Ectodermal cell (in vitro differentiated cells): ENCODE measurements around the gene PIEZO2.

Experiments
- H3K27ac ChIP-seq: 2 replicates; pipeline ENCODE4 v1.7.0; 2013; ENCODE audit warnings: mild to moderate bottlenecking, low read depth, low read length; ENCODE audit not compliant: insufficient read depth, poor library complexity, severe bottlenecking
- H3K27me3 ChIP-seq: 2 replicates; pipeline ENCODE4 v1.7.0; 2013; ENCODE audit warnings: mild to moderate bottlenecking, low read length; ENCODE audit not compliant: insufficient read depth, control insufficient read depth, poor library complexity, severe bottlenecking
- H3K36me3 ChIP-seq: one replicate; pipeline ENCODE4 v1.7.0; 2013; ENCODE audit warnings: low read length; ENCODE audit not compliant: control insufficient read depth, insufficient read depth
- H3K4me1 ChIP-seq: one replicate; pipeline ENCODE4 v1.7.0; 2013; ENCODE audit warnings: low read length; ENCODE audit not compliant: control insufficient read depth, insufficient read depth
- H3K4me3 ChIP-seq: 2 replicates; pipeline ENCODE4 v1.7.0; 2013; ENCODE audit warnings: low read depth, low read length, control low read depth; ENCODE audit not compliant: insufficient read depth
- H3K9me3 ChIP-seq: 2 replicates; pipeline ENCODE4 v1.7.0; 2013; ENCODE audit warnings: mild to moderate bottlenecking, low read length, moderate library complexity; ENCODE audit not compliant: control insufficient read depth
- WGBS, 2 experiments: methylation state at CpG; one replicate each; pipeline ENCODE4 v1.1.7; 2013; ENCODE audit warnings: missing lambda C conversion rate in 2 of 2; 5-methylcytosine and 5-hydroxymethylcytosine counted together

Gene PIEZO2

GRCh38 chr18:10751653-10752052, 397.7 kb downstream of the PIEZO2 start:
- Histone ChIP-seq H3K9me3 (no peaks in the 10 kb centered on the region), H3K36me3 (no peaks in the 10 kb centered on the region), H3K4me1 (no peaks in the 10 kb centered on the region), H3K27ac (no peak overlapping the region), H3K4me3 (no peak overlapping the region), H3K27me3 (no peaks in the 10 kb centered on the region)
- 67 to 74% methylated on average over 8 of the region's 8 CpGs for WGBS, 2 experiments

GRCh38 chr18:10750191-10751035, 399.0 kb downstream of the PIEZO2 start:
- WGBS, 2 experiments = 89 to 94% methylated on average over 5 of the region's 5 CpGs
- no peak overlapping the region for H3K27ac ChIP-seq
- H3K27me3 ChIP-seq = no peaks in the 10 kb centered on the region

GRCh38 chr18:10748641-10749040, 400.7 kb downstream of the PIEZO2 start:
- no peaks in the 10 kb centered on the region for H3K36me3 ChIP-seq
- no peak overlapping the region for H3K27ac ChIP-seq
- WGBS, 2 experiments = 83 to 89% methylated on average over 1 of the region's 1 CpG
- no peak overlapping the region for H3K4me3 ChIP-seq
- no peaks in the 10 kb centered on the region for H3K9me3 ChIP-seq
- H3K27me3 ChIP-seq = no peaks in the 10 kb centered on the region
- no peaks in the 10 kb centered on the region for H3K4me1 ChIP-seq

More at GRCh38 chr18:10750191-10751035, 399.0 kb downstream of the PIEZO2 start:
- no peaks in the 10 kb centered on the region for H3K4me1 ChIP-seq
- no peaks in the 10 kb centered on the region for H3K9me3 ChIP-seq
- H3K4me3 ChIP-seq = no peak overlapping the region
- no peaks in the 10 kb centered on the region for H3K36me3 ChIP-seq

- H3K4me3 ChIP-seq = no peak overlapping the region
- H3K36me3 ChIP-seq = no peaks in the 10 kb centered on the region
- 90 to 97% methylated on average over 3 of the region's 3 CpGs for WGBS, 2 experiments
- H3K9me3 ChIP-seq = no peaks in the 10 kb centered on the region
- H3K27ac ChIP-seq = no peak overlapping the region
- no peaks in the 10 kb centered on the region for H3K4me1 ChIP-seq
- H3K27me3 ChIP-seq = no peaks in the 10 kb centered on the region
These were observed 403.4 kb downstream of the PIEZO2 start for GRCh38 chr18:10745971-10746370.

GRCh38 chr18:10745219-10745618, 404.1 kb downstream of the PIEZO2 start:
- Histone ChIP-seq H3K4me1 (no peaks in the 10 kb centered on the region), H3K4me3 (no peak overlapping the region), H3K27ac (no peak overlapping the region), H3K9me3 (no peaks in the 10 kb centered on the region), H3K27me3 (no peaks in the 10 kb centered on the region), H3K36me3 (no peaks in the 10 kb centered on the region)
- 88 to 91% methylated on average over 8 of the region's 8 CpGs for WGBS, 2 experiments

GRCh38 chr18:10743766-10744165, 405.6 kb downstream of the PIEZO2 start:
- no peaks in the 10 kb centered on the region for H3K9me3 ChIP-seq
- H3K4me3 ChIP-seq = no peak overlapping the region
- H3K27ac ChIP-seq = no peak overlapping the region
- no peaks in the 10 kb centered on the region for H3K36me3 ChIP-seq
- no peaks in the 10 kb centered on the region for H3K4me1 ChIP-seq
- H3K27me3 ChIP-seq = no peaks in the 10 kb centered on the region
- 76% methylated on average over 5 of the region's 5 CpGs for WGBS, 2 experiments

GRCh38 chr18:10739152-10739551, 410.2 kb downstream of the PIEZO2 start:
- H3K27ac ChIP-seq = no peak overlapping the region
- no peaks in the 10 kb centered on the region for H3K27me3 ChIP-seq
- 94 to 97% methylated on average over 3 of the region's 3 CpGs for WGBS, 2 experiments
- H3K4me1 ChIP-seq = no peaks in the 10 kb centered on the region
- no peaks in the 10 kb centered on the region for H3K9me3 ChIP-seq
- H3K4me3 ChIP-seq = no peak overlapping the region
- no peaks in the 10 kb centered on the region for H3K36me3 ChIP-seq

GRCh38 chr18:10736984-10737383, 412.4 kb downstream of the PIEZO2 start:
- H3K4me3 ChIP-seq = no peak overlapping the region
- no peaks in the 10 kb centered on the region for H3K27me3 ChIP-seq
- H3K36me3 ChIP-seq = no peaks in the 10 kb centered on the region
- no peaks in the 10 kb centered on the region for H3K4me1 ChIP-seq
- no peaks in the 10 kb centered on the region for H3K9me3 ChIP-seq
- 78 to 83% methylated on average over 3 of the region's 3 CpGs for WGBS, 2 experiments
- H3K27ac ChIP-seq = no peak overlapping the region

GRCh38 chr18:10732990-10733389, 416.4 kb downstream of the PIEZO2 start:
- Histone ChIP-seq H3K36me3 (no peaks in the 10 kb centered on the region), H3K27ac (no peak overlapping the region), H3K27me3 (no peaks in the 10 kb centered on the region), H3K4me3 (no peak overlapping the region), H3K4me1 (no peaks in the 10 kb centered on the region), H3K9me3 (no peaks in the 10 kb centered on the region)
- 60 to 62% methylated on average over 4 of the region's 4 CpGs for WGBS, 2 experiments

- no peaks in the 10 kb centered on the region for H3K4me1 ChIP-seq
- H3K9me3 ChIP-seq = no peaks in the 10 kb centered on the region
- no peak overlapping the region for H3K4me3 ChIP-seq
- H3K27ac ChIP-seq = no peak overlapping the region
- 95% methylated on average over 3 of the region's 3 CpGs for WGBS, 2 experiments
- no peaks in the 10 kb centered on the region for H3K27me3 ChIP-seq
- no peaks in the 10 kb centered on the region for H3K36me3 ChIP-seq
These were observed 421.9 kb downstream of the PIEZO2 start for GRCh38 chr18:10727477-10727876.
